K562 (cell line): ENCODE measurements around the gene NME9. TPM values are rescaled to one million over a fixed set of nuclear protein-coding genes. Genes with fewer than 3 reads are reported as not detected.

ENCODE experiments used
- EGR1 ChIP-seq: fragments of 450-650 bp; conservative IDR thresholded peaks from 2 replicates; pipeline ENCODE4 v1.6.1; 2017; ENCODE audit warnings: mild to moderate bottlenecking
- GATAD2B ChIP-seq: fragments of 450-650 bp; IDR thresholded peaks from 2 replicates; pipeline ENCODE4 v1.6.1; 2017; ENCODE audit warnings: mild to moderate bottlenecking, borderline replicate concordance
- HDAC6 ChIP-seq: IDR thresholded peaks from 2 replicates; pipeline ENCODE4 v1.6.1; 2012; ENCODE audit warnings: low read depth, mild to moderate bottlenecking, control low read depth, inconsistent platforms, low read length, moderate library complexity
- MAFK ChIP-seq: IDR thresholded peaks from 2 replicates; pipeline ENCODE4 v1.6.1; 2011; ENCODE audit warnings: low read length, improper control_type of control experiment
- NFATC3 ChIP-seq: fragments of 450-650 bp; IDR thresholded peaks from 2 replicates; pipeline ENCODE4 v1.6.1; 2017; ENCODE audit warnings: mild to moderate bottlenecking
- SP1 ChIP-seq: sonication (generic); formaldehyde crosslinking; IDR thresholded peaks from 2 replicates; pipeline ENCODE4 v1.8.1; 2022; ENCODE audit warnings: mild to moderate bottlenecking, missing genetic modification reagents
- polyA plus RNA-seq, 8 experiments: library from polyadenylated mRNA; depleted of rRNA in 4 of 8; stranded (reverse) in 5 of 8; unstranded in 3 of 8; fragments of >200 nt; fragmentation: Nextera tagmentation in 2 of 8; fragmentation: Illumina TruSeq in 1 of 8; extraction: Ambion mirVana in 2 of 8; extraction: Trizol in 1 of 8; gene quantifications; 2 replicates each; pipeline versions ENCODE4 v1.2.1 to v1.2.3, GENCODE V29; 2011 to 2014; ENCODE audit warnings: inconsistent platforms in 1 of 8, missing spikeins in 1 of 8
- total RNA-seq, 7 experiments: library from RNA; depleted of rRNA in 6 of 7; stranded (reverse); fragments of >200 nt in 6 of 7; fragmentation: Illumina TruSeq in 2 of 7; extraction: Trizol in 2 of 7; gene quantifications; 2 replicates each; pipeline versions ENCODE4 v1.2.1 to v1.2.3, GENCODE V29; 2011 to 2021; ENCODE audit warnings: low replicate concordance in 1 of 7
- TF ChIP-seq, protein P1 (sequence below), 3 experiments: fragments of 200-800 bp in 1 of 3; fragments of 250-450 bp in 1 of 3; fragments of 450-650 bp in 1 of 3; sonication (Bioruptor Pico) in 1 of 3; sonication (Bioruptor generic) in 1 of 3; formaldehyde crosslinking in 1 of 3; IDR thresholded peaks; 2 replicates each; pipeline versions ENCODE4 v1.6.1 to v1.8.0; 2016 to 2022; ENCODE audit warnings: mild to moderate bottlenecking in 2 of 3, missing genetic modification characterization in 2 of 3, missing compliant biosample characterization in 1 of 3, moderate library complexity in 1 of 3
- TF ChIP-seq, protein P2 (sequence below): IDR thresholded peaks from 2 replicates; pipeline ENCODE4 v1.6.1; 2014; ENCODE audit warnings: antibody characterized with exemption
- TF ChIP-seq, protein P3 (sequence below): fragments of 450-650 bp; IDR thresholded peaks from 2 replicates; pipeline ENCODE4 v1.6.1; 2017; ENCODE audit warnings: mild to moderate bottlenecking, moderate library complexity
- TF ChIP-seq, protein P4 (sequence below): fragments of 450-650 bp; IDR thresholded peaks from 2 replicates; pipeline ENCODE4 v1.6.1; 2016; ENCODE audit warnings: antibody characterized with exemption

Gene NME9
- total and polyA plus RNA-seq, 9 of the 15 experiments (the other 6 are each of a cell fraction or from before 2014, with no cell fraction given): 0.05 to 0.15 (median 0.13) TPM; not detected in 6

DNA sequence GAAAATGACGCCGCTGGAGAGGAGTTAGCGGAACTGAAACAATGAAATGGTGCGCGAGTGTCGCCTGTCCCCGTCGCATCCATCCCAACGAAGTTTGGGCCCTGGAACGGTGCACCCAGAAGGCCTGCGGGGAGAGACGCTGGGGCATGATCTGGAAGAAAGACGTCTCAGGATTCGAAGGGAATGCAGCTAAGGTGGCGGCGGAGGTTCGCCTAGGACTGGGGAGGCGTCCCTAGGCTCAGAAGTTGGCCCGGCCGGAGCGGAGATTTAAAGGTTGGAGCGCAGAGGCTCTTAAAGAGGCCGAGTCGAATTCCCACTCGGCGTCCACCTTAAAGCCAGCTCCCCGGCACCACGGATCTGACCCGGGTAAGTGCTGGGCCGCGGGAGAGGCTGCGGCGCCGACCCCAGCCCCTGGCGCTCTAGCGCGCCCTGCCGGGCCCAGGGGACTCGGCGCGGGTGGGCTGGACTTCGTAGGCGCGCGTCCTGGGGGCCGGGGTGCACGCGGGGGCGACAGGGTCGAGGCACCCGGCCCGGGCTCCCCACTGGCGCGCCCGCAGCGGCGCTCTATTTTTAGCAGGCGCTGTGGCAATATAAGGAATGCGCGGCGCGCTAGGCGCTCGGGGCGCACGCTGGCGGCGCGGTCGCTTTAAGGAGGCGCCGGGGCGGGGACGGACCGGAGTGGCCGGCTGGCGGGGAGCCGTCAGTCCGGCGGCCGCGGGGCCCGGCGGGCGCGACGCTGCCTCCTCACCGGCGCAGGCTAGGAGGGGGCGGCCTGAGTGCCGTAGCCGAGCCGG lies 18.5 kb upstream of the NME9 start, which contains the start of gene MRAS (continued):
- TF ChIP-seq, protein P1, sequence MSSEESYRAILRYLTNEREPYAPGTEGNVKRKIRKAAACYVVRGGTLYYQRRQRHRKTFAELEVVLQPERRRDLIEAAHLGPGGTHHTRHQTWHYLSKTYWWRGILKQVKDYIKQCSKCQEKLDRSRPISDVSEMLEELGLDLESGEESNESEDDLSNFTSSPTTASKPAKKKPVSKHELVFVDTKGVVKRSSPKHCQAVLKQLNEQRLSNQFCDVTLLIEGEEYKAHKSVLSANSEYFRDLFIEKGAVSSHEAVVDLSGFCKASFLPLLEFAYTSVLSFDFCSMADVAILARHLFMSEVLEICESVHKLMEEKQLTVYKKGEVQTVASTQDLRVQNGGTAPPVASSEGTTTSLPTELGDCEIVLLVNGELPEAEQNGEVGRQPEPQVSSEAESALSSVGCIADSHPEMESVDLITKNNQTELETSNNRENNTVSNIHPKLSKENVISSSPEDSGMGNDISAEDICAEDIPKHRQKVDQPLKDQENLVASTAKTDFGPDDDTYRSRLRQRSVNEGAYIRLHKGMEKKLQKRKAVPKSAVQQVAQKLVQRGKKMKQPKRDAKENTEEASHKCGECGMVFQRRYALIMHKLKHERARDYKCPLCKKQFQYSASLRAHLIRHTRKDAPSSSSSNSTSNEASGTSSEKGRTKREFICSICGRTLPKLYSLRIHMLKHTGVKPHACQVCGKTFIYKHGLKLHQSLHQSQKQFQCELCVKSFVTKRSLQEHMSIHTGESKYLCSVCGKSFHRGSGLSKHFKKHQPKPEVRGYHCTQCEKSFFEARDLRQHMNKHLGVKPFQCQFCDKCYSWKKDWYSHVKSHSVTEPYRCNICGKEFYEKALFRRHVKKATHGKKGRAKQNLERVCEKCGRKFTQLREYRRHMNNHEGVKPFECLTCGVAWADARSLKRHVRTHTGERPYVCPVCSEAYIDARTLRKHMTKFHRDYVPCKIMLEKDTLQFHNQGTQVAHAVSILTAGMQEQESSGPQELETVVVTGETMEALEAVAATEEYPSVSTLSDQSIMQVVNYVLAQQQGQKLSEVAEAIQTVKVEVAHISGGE (CRISPR knock-in tag; IDR thresholded peaks at IDR 0.05): 0 out of 6 replicates have a peak, but pooled peaks of 1 of the 3 experiments have one; percentile 22
- TF ChIP-seq EGR1 (peak; percentile 23), GATAD2B (peak; percentile 38; the same call in 1 of the 2 replicates), MAFK (no peak), HDAC6 (no peak), NFATC3 (no peak), SP1 (CRISPR knock-in tag) (no peak)
- TF ChIP-seq, protein P2, sequence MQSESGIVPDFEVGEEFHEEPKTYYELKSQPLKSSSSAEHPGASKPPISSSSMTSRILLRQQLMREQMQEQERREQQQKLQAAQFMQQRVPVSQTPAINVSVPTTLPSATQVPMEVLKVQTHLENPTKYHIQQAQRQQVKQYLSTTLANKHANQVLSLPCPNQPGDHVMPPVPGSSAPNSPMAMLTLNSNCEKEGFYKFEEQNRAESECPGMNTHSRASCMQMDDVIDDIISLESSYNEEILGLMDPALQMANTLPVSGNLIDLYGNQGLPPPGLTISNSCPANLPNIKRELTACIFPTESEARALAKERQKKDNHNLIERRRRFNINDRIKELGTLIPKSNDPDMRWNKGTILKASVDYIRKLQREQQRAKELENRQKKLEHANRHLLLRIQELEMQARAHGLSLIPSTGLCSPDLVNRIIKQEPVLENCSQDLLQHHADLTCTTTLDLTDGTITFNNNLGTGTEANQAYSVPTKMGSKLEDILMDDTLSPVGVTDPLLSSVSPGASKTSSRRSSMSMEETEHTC: no peak
- TF ChIP-seq, protein P3, sequence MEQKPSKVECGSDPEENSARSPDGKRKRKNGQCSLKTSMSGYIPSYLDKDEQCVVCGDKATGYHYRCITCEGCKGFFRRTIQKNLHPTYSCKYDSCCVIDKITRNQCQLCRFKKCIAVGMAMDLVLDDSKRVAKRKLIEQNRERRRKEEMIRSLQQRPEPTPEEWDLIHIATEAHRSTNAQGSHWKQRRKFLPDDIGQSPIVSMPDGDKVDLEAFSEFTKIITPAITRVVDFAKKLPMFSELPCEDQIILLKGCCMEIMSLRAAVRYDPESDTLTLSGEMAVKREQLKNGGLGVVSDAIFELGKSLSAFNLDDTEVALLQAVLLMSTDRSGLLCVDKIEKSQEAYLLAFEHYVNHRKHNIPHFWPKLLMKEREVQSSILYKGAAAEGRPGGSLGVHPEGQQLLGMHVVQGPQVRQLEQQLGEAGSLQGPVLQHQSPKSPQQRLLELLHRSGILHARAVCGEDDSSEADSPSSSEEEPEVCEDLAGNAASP: no peak
- TF ChIP-seq, protein P4, sequence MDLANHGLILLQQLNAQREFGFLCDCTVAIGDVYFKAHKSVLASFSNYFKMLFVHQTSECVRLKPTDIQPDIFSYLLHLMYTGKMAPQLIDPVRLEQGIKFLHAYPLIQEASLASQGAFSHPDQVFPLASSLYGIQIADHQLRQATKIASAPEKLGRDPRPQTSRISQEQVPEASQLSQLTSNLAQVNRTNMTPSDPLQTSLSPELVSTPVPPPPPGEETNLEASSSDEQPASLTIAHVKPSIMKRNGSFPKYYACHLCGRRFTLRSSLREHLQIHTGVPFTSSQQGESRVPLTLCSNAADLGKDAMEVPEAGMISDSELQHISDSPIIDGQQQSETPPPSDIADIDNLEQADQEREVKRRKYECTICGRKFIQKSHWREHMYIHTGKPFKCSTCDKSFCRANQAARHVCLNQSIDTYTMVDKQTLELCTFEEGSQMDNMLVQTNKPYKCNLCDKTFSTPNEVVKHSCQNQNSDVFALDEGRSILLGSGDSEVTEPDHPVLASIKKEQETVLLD: no peak
